Heart left ventricle (tissue), 16 donors: Measurements from ENCODE around the gene BEX1. TPM values are rescaled to one million over a fixed set of nuclear protein-coding genes. Genes with fewer than 3 reads are reported as not detected.

ENCODE experiments used
- ATAC-seq, 4 donors: fragments of 200-7000 bp; cut with Tn5 transposase; one replicate each; pipeline ENCODE4 v1.9.1; 2020 to 2022; ENCODE audit warnings: moderate library complexity in 4 of 4, mild to moderate bottlenecking in 3 of 4, moderate number of reproducible peaks in 1 of 4
- DNase-seq, 5 donors: peaks; one replicate each; pipeline ENCODE4 v3.0.0-alpha.2; 2020
- H3K27ac ChIP-seq, 12 donors: fragments of 200-600 bp; sonication (generic) in 4 of 12; one replicate each; pipeline versions ENCODE4 v1.5.0 to v1.8.0; 2016 to 2022; ENCODE audit warnings: mild to moderate bottlenecking in 2 of 12
- H3K27me3 ChIP-seq, 9 donors: fragments of 200-600 bp; sonication (generic) in 2 of 9; one replicate each; pipeline versions ENCODE4 v1.5.1 to v1.8.0; 2016 to 2022; ENCODE audit warnings: mild to moderate bottlenecking in 3 of 9
- H3K36me3 ChIP-seq, 9 donors: fragments of 200-600 bp; sonication (generic) in 2 of 9; one replicate each; pipeline versions ENCODE4 v1.5.0 to v1.8.0; 2018 to 2022; ENCODE audit warnings: mild to moderate bottlenecking in 2 of 9
- H3K4me1 ChIP-seq, 12 donors: fragments of 200-600 bp; sonication (generic) in 4 of 12; one replicate each; pipeline versions ENCODE4 v1.5.0 to v1.8.0; 2016 to 2022; ENCODE audit warnings: mild to moderate bottlenecking in 3 of 12
- H3K4me3 ChIP-seq, 12 donors: fragments of 200-600 bp; sonication (generic) in 4 of 12; one replicate each; pipeline versions ENCODE4 v1.5.0 to v1.8.0; 2017 to 2022; ENCODE audit warnings: mild to moderate bottlenecking in 9 of 12, moderate library complexity in 4 of 12
- H3K9me3 ChIP-seq, 12 donors: fragments of 200-600 bp; sonication (generic) in 4 of 12; one replicate each; pipeline versions ENCODE4 v1.5.0 to v1.8.0; 2016 to 2022; ENCODE audit warnings: mild to moderate bottlenecking in 1 of 12
- POLR2A ChIP-seq, 2 donors: fragments of 450-650 bp; IDR thresholded peaks; one replicate each; pipeline ENCODE4 v1.6.1; 2017; ENCODE audit warnings: antibody characterized with exemption in 2 of 2, mild to moderate bottlenecking in 2 of 2, moderate library complexity in 2 of 2
- WGBS, 4 donors: extraction: QIAGEN DNeasy Blood & Tissue Kit in 2 of 4; methylation state at CpG; one replicate each; pipeline versions ENCODE4 v1.1.5 to v1.1.7; 2013 to 2018; 5-methylcytosine and 5-hydroxymethylcytosine counted together
- intact Hi-C, 10 donors: fragments of 100-400 bp; cut with DNase I; formaldehyde crosslinking; loops; one replicate each; pipeline versions ENCODE4 v1.11.1 to v1.14.2; 2022
- polyA plus RNA-seq, 2 donors: library from polyadenylated mRNA; stranded (reverse); fragments of 200-250 nt; gene quantifications; one replicate each; pipeline ENCODE4 v1.2.3, GENCODE V29; 2013
- total RNA-seq, 9 donors: library from RNA; depleted of rRNA in 2 of 9; stranded (reverse); fragments of >200 nt in 2 of 9; fragmentation: NEBNext Ultra II Directional in 3 of 9; extraction: Animal tissue kit (Norgen Biotek cat#: 25700) in 3 of 9; gene quantifications; one replicate each; pipeline versions ENCODE4 v1.1.0 to v1.2.4, GENCODE V29; 2016 to 2023
- TF ChIP-seq, protein P1 (sequence below), 12 donors: fragments of 200-600 bp; sonication (generic) in 4 of 12; IDR thresholded peaks; one replicate each; pipeline versions ENCODE4 v1.5.0 to v1.8.0; 2018 to 2022; ENCODE audit warnings: antibody characterized with exemption in 12 of 12, mild to moderate bottlenecking in 5 of 12
- donor health status: ischemic (EF 13 %, LVEDD 7.1; RV severe dilation, severe dysfunction).
- donor health status: healthy with polysubstance abuse.
- donor health status: DM: no; HTN: yes; CAD: no.
- donor health status: DM: no; HTN: no; CAD: no.
- donor health status: ischemic (EF 25% LVEDD 6.9; RV normal size, moderate dysfunction).
- donor health status: ischemic (EF 25% LVEDD 5.7; RV mildly dilated, moderate dysfunction).
- donor health status: healthy.
- donor health status: DM: yes; HTN: yes; CAD: no.
- donor health status: ischemic (EF 35%, LVEDD 5.7; RV mildly dilated, moderate dysfunction).
- donor health status: nonischemic (EF 11% LVEDD 7.7; RV severe dilation, severe dysfunction).
- donor health status: DM: yes; HTN: yes; CAD: no.
- donor health status: PGD.
- donor health status: ischemic (EF 29% LVEDD 5.4; RV normal size, mild dysfunction).
- donor health status: nonischemic (EF 23%, LVEDD 6.1; RV moderate dilation, normal function).

Gene BEX1
- total and polyA plus RNA-seq, 11 donors: 0.42 to 17.6 (median 3.5) TPM

DNA sequence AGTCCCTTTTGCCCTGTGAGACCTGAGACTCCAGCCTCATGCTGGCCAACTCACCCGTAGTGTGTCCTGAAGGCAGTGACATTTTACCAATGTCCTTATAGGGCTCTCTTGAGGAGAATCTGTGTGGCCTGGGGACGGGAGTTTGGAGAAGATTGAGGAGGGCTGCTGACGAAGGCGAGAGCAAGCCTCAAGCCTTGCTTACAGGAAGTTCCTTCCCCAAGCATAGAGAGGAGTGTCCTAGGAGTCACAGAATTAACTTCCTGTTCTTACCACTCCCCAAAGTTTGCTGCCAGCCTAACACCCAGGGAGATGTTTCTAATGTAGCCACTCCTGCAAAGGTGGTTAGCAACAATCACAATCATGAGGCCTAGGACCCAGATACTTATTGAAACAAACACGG, 29.0 kb upstream of the BEX1 start, which contains the start of gene NXF3:
Gene NXF3 (minus strand): TSS at position 202 of the 400 bp plus-strand sequence. CDS start 120 bp downstream, at position 82.
- Histone ChIP-seq H3K27me3 (peaks cover 0 to 10% (median 0%) of the 10 kb centered on the region in 9 donors), H3K27ac (no peak within 1 kb of the TSS), H3K9me3 (no peaks in the 10 kb centered on the region), H3K4me1 (no peaks in the 10 kb centered on the region), H3K4me3 (no peak within 1 kb of the TSS), H3K36me3 (no peaks in the 10 kb centered on the region)
- DNase-seq: no peak
- intact Hi-C loops: no loop called here
- ATAC-seq: peak in 1 of 4 donors; percentile 29
- TF ChIP-seq, protein P1, sequence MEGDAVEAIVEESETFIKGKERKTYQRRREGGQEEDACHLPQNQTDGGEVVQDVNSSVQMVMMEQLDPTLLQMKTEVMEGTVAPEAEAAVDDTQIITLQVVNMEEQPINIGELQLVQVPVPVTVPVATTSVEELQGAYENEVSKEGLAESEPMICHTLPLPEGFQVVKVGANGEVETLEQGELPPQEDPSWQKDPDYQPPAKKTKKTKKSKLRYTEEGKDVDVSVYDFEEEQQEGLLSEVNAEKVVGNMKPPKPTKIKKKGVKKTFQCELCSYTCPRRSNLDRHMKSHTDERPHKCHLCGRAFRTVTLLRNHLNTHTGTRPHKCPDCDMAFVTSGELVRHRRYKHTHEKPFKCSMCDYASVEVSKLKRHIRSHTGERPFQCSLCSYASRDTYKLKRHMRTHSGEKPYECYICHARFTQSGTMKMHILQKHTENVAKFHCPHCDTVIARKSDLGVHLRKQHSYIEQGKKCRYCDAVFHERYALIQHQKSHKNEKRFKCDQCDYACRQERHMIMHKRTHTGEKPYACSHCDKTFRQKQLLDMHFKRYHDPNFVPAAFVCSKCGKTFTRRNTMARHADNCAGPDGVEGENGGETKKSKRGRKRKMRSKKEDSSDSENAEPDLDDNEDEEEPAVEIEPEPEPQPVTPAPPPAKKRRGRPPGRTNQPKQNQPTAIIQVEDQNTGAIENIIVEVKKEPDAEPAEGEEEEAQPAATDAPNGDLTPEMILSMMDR (IDR thresholded peaks at IDR 0.05): no peak
- TF ChIP-seq POLR2A (IDR thresholded peaks at IDR 0.05): no peak
- WGBS, 4 donors: 62 to 73% (median 68%) methylated on average over 4 to 5 of the region's 5 CpGs

DNA sequence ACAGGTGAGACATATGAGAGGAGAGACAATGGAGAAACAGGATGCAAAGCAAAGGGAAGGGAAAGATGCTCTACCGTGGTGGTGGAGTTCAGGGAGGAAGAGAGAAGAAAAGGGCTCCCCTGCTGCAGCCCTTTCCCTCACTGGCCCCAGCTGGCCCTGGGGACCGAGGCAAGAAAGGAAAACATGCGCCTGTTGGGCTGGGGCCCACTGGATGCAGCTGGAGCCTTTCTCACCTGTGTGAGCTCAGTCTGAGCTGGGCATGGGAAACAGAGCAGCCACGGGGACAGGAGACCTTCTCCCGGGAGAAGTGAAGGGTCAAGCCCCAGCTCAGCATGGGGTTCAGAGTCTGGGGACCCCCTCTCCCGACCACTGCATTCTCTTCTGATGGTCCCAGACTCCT, 17.1 kb upstream of the BEX1 start:
- peaks cover 0 to 6% (median 0%) of the 10 kb centered on the region in 9 donors for H3K27me3 ChIP-seq
- intact Hi-C loops: no loop called here
- WGBS, 4 donors: 55 to 77% (median 71%) methylated on average over 6 of the region's 6 CpGs

DNA sequence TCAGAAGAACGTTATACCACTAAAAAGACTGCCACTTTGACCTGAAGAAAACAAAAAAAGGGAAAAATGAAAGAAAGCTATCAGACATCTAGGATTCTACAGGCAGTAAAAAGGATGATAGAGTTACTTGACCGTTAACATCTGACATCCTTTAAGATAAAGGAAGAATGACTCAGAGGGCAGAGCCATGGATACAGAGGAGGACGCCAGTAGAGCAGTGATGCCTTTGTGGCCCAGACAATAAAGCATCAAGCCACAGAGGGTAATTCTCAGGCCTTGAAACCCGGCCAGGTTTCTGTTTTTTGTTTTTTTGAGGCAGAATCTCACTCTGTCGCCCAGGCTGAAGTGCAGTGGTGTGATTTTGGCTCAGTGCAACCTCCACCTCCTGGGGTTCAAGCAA, 9.5 kb upstream of the BEX1 start:
- ATAC-seq: no peak
- DNase-seq: no peak
- no peak overlapping the region for H3K4me3 ChIP-seq
- no peak overlapping the region for H3K27ac ChIP-seq
- H3K36me3 ChIP-seq: no peaks in the 10 kb centered on the region
- H3K27me3 ChIP-seq: no peaks in the 10 kb centered on the region
- no peaks in the 10 kb centered on the region for H3K4me1 ChIP-seq
- intact Hi-C loops: no loop called here
- WGBS, 4 donors: 29 to 56% (median 34%) methylated on average over 5 of the region's 5 CpGs
- no peak for TF ChIP-seq POLR2A (IDR thresholded peaks at IDR 0.05)
- TF ChIP-seq, protein P1 (IDR thresholded peaks at IDR 0.05): no peak
- no peaks in the 10 kb centered on the region for H3K9me3 ChIP-seq

More for the DNA sequence above, 17.1 kb upstream of the BEX1 start:
- ATAC-seq: no peak
- TF ChIP-seq, protein P1 (IDR thresholded peaks at IDR 0.05): no peak
- TF ChIP-seq POLR2A (IDR thresholded peaks at IDR 0.05): no peak
- Histone ChIP-seq H3K27ac (no peak overlapping the region), H3K4me3 (no peak overlapping the region), H3K4me1 (no peaks in the 10 kb centered on the region), H3K36me3 (no peaks in the 10 kb centered on the region), H3K9me3 (no peaks in the 10 kb centered on the region)
- DNase-seq: no peak

DNA sequence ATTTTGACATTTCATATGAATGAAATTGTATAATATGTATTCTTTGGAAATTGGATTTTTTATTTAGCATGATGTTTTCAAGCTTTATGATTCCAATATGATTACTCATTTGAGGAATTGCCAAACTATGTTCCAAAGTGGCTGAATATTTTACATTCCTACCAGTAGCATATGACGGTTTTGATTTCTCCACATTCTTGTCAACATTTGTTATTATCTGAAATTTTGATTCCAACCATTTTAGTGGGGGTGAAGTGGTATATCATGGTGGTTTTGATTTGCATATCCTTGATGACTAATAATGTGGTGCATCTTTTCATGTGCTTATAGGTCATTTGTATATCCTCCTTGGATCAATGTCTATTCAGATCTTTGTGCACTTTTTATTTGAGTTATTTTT, 2.6 kb upstream of the BEX1 start:
- ATAC-seq (no peak), DNase-seq (no peak)
- H3K4me3 ChIP-seq: no peak overlapping the region
- peaks cover 0 to 13% (median 0%) of the 10 kb centered on the region in 9 donors for H3K27me3 ChIP-seq
- H3K4me1 ChIP-seq: no peaks in the 10 kb centered on the region
- WGBS, 4 donors: 47 to 55% (median 51%) methylated on average over 1 of the region's 1 CpG
- TF ChIP-seq, protein P1 (IDR thresholded peaks at IDR 0.05): no peak
- intact Hi-C loops: loop anchor here in 1 of 10 donors (10.0 kb wide), 1 partner anchor 78 kb away; no protein-coding TSS in a partner anchor
- no peaks in the 10 kb centered on the region for H3K9me3 ChIP-seq
- no peaks in the 10 kb centered on the region for H3K36me3 ChIP-seq
- H3K27ac ChIP-seq: no peak overlapping the region
